HepG2 (cell line): ENCODE data around the gene GLO1. TPM values are rescaled to one million over a fixed set of nuclear protein-coding genes. Genes with fewer than 3 reads are reported as not detected.

Source experiments
- BCLAF1 ChIP-seq: fragments of 450-650 bp; IDR thresholded peaks from 2 replicates; pipeline ENCODE4 v1.6.1; 2017; ENCODE audit warnings: mild to moderate bottlenecking
- ELK4 ChIP-seq: sonication (generic); formaldehyde crosslinking; IDR thresholded peaks from 2 replicates; pipeline ENCODE4 v1.9.0; 2021; ENCODE audit warnings: missing genetic modification reagents, borderline replicate concordance
- LCORL ChIP-seq, 2 experiments: fragments of 450-650 bp in 1 of 2; sonication (generic) in 1 of 2; formaldehyde crosslinking in 1 of 2; IDR thresholded peaks; 2 replicates each; pipeline versions ENCODE4 v1.5.0 to v1.6.1; 2017 to 2020; ENCODE audit warnings: antibody characterized with exemption in 1 of 2, missing genetic modification reagents in 1 of 2
- MAFF ChIP-seq: IDR thresholded peaks from 2 replicates; pipeline ENCODE4 v1.6.1; 2011; ENCODE audit warnings: low read depth, low read length, improper control_type of control experiment
- MAFK ChIP-seq, 2 experiments: IDR thresholded peaks in 1 of 2; conservative IDR thresholded peaks in 1 of 2; 2 replicates each; pipeline ENCODE4 v1.6.1; 2011; ENCODE audit warnings: improper control_type of control experiment in 2 of 2, low read length in 2 of 2
- RFX3 ChIP-seq: IDR thresholded peaks from 2 replicates; pipeline ENCODE4 v1.6.1; 2016; ENCODE audit warnings: missing biosample characterization, missing genetic modification reagents
- ZNF143 ChIP-seq: sonication (generic); formaldehyde crosslinking; IDR thresholded peaks from 2 replicates; pipeline ENCODE4 v1.4.0; 2020; ENCODE audit warnings: missing genetic modification reagents
- ZNF263 ChIP-seq: sonication (generic); formaldehyde crosslinking; IDR thresholded peaks from 2 replicates; pipeline ENCODE4 v1.4.0; 2020; ENCODE audit warnings: missing genetic modification reagents
- polyA plus RNA-seq, 8 experiments: library from polyadenylated mRNA; depleted of rRNA in 3 of 8; stranded (reverse) in 7 of 8; unstranded in 1 of 8; fragments of >200 nt; fragmentation: Illumina TruSeq in 4 of 8; extraction: Trizol in 4 of 8; gene quantifications; 2 replicates each; pipeline versions ENCODE4 v1.2.1 to v1.2.3, GENCODE V29; 2011 to 2016; ENCODE audit warnings: low read depth in 4 of 8, missing spikeins in 1 of 8, mixed read lengths in 1 of 8; ENCODE audit not compliant: insufficient read depth in 1 of 8
- total RNA-seq, 5 experiments: library from RNA; depleted of rRNA; stranded (reverse); fragments of >200 nt; fragmentation: Illumina TruSeq; extraction: Trizol; gene quantifications; 2 replicates each; pipeline ENCODE4 v1.2.3, GENCODE V29; 2016; ENCODE audit warnings: low read depth in 1 of 5

The GLO1 gene
- total and polyA plus RNA-seq, 2 of the 13 experiments (the other 11 are each of a cell fraction or from before 2014, with no cell fraction given) = 77.1 to 177 TPM

GRCh38 chr6:38644951-38645350 is 58.0 kb downstream of the GLO1 start (continued):
- peak; percentile 54 to 69 for TF ChIP-seq MAFK (conservative IDR thresholded peaks at IDR 0.05 in 1 of 2, IDR thresholded peaks at IDR 0.05 in 1 of 2; ENCODE audit: low read length in 2 of 2)
- no peak for TF ChIP-seq LCORL (IDR thresholded peaks at IDR 0.05)
- TF ChIP-seq LCORL (CRISPR knock-in tag; IDR thresholded peaks at IDR 0.05) = no peak
- TF ChIP-seq RFX3 (CRISPR knock-in tag) = no peak
- TF ChIP-seq ZNF143 (CRISPR knock-in tag) = no peak
- 0 out of 2 replicates have a peak, but pooled peaks have one; percentile 21 for TF ChIP-seq MAFF
- no peak for TF ChIP-seq ELK4 (CRISPR knock-in tag)
- TF ChIP-seq BCLAF1 = no peak
- no peak for TF ChIP-seq ZNF263 (CRISPR knock-in tag)
